ENCODE data around the gene MTX1. TPM values are rescaled to one million over a fixed set of nuclear protein-coding genes. Genes with fewer than 3 reads are reported as not detected.
A peak's percentile ranks its signal among the peaks of the same experiment; 100 is the strongest.
"Not testable (repeated sequence)": the region's sequence is repeated elsewhere in the genome, so short reads cannot be mapped to it uniquely, and the experiment has no call there.

Gene MTX1
- total RNA-seq, 2 donors from 2014 or later: 19.7 to 25.5 TPM

DNA sequence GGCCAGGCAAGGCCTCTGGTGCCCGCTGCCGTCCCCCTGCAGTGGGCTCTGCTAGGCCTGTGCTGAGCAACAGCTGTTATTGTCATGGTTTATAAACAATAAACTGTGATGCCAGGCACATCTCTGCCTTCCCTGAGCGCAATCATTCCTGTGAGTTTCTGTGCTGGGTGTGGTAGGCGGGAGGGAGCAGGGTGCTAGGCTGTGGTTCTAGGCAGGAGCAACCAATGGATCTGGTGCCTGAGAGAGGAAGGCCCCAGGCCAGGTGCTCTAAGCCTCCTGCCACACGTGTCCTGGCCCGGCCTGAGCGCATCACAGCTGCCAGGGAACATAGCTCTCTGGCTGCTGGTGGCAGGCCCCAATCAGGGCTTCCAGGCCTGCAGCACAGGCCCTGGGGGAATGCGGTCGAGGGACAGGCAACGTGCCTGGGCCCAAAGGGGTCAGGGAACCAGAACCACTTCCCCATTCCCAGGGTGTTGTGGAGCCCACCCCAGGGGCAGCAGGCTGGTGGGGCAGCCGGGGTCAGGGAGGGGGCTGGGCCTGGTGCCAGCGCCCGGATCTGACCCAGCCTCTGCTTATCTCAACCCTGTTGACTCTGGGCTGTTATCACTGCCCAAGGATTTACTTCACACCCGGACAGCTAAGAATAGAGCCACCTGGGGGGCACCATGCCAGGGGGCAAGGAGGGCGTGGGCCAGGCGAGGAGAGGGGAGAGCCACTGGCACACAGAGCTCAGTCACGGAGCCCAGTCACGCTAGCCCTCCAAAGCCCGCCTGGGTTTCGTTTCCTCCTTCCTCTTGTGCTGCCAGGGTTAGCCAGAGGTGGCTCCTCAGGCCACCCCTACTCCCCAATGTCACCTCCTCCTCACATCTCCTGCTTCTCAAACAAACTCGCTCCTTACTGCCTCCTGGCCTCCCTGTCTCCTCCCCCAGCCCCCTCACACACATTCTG is 23.4 kb upstream of the MTX1 start:
- ATAC-seq (peak; percentile 59 to 62), DNase-seq (peak; percentile 55)
- intact Hi-C loops (cut with DNase I): no loop called here

- DNase-seq: peak; percentile 10
- no peak for ATAC-seq
- intact Hi-C loops (cut with DNase I): no loop called here
These were observed 22.8 kb upstream of the MTX1 start for GRCh38 chr1:155185783-155186066.

DNA sequence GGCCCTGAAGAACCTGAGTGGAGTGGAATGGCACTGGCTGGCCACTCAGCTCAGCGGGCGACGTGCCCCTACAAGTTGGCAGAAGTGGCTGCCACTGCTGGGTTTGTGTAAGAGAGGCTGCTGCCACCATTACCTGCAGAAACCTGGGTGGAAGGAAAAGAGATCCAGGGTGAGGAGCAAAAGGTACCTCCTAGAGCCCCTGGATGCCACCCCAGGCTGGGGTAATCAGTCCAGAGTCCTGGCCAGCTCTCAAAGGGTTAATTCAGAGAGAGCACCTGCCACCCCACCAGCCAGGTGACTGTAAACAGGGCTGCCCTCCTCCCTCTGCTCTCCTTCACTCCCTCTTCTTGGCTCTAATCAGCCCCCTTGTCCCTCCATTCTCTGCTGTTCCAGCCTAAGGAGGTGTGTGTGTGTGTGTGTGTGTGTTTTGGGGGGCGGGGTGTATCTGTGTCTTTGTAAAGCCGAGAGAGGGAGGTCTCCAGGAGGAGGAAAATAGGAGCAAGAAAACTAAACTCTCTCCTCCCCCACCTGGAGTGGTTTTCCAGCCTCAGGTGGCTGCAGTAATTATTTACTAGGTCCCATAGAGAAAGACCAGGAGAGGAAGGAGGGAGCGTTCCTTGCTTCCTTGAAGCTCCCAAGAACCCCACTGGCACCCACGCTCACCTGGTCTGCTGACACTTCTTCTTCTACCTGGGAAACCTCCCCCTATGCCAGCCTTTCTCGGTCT is 22.3 kb upstream of the MTX1 start:
- ATAC-seq (no peak), DNase-seq (no peak)
- intact Hi-C loops (cut with DNase I): no loop called here

DNA sequence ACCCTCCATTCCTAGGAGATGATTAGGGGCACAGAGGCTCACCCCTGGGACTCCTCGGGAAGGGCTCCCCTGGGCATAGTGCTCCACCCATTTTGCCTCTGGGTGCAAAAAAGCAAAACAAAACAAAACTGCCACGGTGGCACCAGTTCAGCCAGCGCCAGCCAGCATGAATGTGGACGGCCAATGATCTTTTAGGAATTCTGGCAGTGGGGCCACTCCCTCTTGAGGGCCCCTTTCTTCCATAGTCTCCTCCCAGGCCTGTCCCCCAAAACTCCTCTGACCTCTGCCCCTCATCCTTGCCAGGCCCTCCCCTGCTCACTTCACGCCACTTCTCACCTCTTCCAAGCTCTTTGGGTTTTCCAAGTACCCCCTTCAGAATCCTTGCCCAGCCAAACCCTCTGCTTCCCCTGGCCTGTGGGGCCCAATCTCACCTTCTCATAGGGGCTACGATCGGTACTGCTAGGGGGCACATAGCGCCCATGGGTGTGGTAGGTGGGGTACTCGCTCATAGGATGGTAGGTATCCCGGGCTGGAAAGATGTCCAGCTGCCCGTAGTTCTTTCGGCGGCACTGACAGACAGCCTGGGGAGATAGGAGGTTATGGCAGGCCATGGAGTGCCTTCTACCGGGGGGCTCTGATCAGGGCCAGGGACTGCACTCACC is 21.6 kb upstream of the MTX1 start:
- no peak for ATAC-seq
- peak; percentile 15 for DNase-seq
- intact Hi-C loops (cut with DNase I): no loop called here

DNA sequence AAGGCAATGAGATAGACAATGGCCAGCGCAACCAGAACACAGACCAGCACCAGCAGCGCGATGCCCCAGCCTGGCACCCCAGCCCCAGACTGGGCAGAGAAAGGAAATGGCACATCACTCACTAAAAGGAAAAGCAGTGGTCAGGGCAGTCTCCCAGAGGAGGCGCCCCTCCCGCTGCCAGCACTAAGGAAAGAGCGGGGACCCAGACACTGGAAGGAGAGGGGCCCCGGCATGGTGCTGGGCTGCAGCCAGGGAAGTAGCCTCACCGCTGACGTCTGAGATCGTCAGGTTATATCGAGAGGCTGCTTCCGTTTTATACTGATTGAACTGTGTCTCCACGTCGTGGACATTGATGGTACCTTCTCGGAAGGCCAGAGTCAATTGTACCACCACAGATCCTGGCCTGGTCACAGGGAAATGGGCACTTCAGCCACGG is 21.0 kb upstream of the MTX1 start:
- intact Hi-C loops (cut with DNase I): no loop called here
- peak; percentile 13 for DNase-seq
- no peak for ATAC-seq

GRCh38 chr1:155188268-155188667 is 20.2 kb upstream of the MTX1 start:
- no peak for ATAC-seq
- peak; percentile 13 for DNase-seq
- intact Hi-C loops (cut with DNase I): no loop called here

- peak; percentile 15 for DNase-seq
- intact Hi-C loops (cut with DNase I); ATAC-seq: not testable (repeated sequence)
These were observed 18.6 kb upstream of the MTX1 start for GRCh38 chr1:155189926-155190325.

DNA sequence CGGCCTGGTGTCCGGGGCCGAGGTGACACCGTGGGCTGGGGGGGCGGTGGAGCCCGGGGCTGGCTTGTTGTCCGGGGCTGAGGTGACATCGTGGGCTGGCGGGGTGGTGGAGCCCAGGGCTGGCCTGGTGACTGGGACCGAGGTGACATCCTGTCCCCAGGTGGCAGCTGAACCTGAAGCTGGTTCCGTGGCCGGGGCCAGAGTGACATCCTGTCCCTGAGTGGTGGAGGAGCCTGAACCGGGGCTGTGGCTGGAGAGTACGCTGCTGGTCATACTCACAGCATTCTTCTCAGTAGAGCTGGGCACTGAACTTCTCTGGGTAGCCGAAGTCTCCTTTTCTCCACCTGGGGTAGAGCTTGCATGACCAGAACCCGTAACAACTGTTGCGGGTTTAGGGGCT is 16.6 kb upstream of the MTX1 start:
- DNase-seq (peak; percentile 30), ATAC-seq (no peak)
- intact Hi-C loops (cut with DNase I): no loop called here

DNA sequence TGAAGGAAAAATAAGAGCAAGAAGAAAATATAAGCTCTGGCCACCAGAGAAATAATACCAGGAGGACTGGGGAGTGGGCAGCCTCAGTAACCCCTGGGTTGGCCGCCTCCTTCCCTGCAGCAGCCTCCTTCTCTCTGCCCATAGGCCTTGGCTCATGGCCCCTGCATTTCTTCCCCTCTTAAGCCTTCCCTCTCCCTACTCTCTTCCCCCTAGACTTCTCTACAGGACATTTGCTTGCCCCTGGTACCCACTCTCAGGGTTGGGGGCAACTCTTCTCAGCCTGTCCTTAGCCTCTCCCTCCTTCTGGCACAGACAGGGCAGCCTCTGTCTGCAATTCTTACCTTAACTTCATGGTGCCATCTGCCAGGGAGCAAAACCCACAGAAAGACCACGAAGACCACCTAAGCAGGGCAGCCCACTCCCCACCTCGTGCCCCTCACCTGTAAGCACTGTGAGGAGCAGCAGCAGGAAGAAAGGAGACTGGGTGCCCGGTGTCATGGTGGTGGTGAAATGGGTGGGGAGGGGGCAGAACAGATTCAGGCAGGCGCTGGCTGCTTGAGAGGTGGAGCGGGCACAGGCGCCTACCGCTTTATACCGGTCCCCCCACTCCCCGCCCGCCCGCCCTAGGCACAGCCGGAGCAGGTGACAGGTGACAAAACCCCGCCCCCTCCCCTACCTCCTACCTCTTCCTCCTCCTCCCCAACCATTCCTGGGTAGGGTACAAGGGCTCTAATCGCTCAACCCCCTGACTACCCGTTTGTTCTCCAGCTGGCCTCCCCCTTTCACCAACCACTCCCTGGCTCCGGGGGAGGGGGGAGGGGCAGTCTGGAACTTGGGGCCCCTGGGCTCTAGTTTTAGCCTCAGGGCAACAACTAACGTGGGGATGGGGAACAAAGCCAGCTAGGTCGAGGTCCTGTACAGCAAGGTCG is 15.9 kb upstream of the MTX1 start:
- ATAC-seq (peak in 1 of 2 donors; percentile 5), DNase-seq (peak; percentile 18)
- intact Hi-C loops (cut with DNase I): no loop called here

- ATAC-seq (peak; percentile 86 to 87), DNase-seq (peak; percentile 94)
- intact Hi-C loops (cut with DNase I): no loop called here
These were observed 15.1 kb upstream of the MTX1 start for GRCh38 chr1:155193275-155193990.

- intact Hi-C loops (cut with DNase I); ATAC-seq: not testable (repeated sequence)
These were observed 14.6 kb upstream of the MTX1 start for GRCh38 chr1:155193991-155194240.

GRCh38 chr1:155195201-155196102 is 13.0 kb upstream of the MTX1 start:
- ATAC-seq (no peak), DNase-seq (peak; percentile 10)
- intact Hi-C loops (cut with DNase I): no loop called here

More at GRCh38 chr1:155193991-155194240, 14.6 kb upstream of the MTX1 start:
- DNase-seq: not testable (repeated sequence)

- ATAC-seq: no peak
- intact Hi-C loops (cut with DNase I): no loop called here
- peak; percentile 24 for DNase-seq
These were observed 12.2 kb upstream of the MTX1 start for GRCh38 chr1:155196103-155196892.

DNA sequence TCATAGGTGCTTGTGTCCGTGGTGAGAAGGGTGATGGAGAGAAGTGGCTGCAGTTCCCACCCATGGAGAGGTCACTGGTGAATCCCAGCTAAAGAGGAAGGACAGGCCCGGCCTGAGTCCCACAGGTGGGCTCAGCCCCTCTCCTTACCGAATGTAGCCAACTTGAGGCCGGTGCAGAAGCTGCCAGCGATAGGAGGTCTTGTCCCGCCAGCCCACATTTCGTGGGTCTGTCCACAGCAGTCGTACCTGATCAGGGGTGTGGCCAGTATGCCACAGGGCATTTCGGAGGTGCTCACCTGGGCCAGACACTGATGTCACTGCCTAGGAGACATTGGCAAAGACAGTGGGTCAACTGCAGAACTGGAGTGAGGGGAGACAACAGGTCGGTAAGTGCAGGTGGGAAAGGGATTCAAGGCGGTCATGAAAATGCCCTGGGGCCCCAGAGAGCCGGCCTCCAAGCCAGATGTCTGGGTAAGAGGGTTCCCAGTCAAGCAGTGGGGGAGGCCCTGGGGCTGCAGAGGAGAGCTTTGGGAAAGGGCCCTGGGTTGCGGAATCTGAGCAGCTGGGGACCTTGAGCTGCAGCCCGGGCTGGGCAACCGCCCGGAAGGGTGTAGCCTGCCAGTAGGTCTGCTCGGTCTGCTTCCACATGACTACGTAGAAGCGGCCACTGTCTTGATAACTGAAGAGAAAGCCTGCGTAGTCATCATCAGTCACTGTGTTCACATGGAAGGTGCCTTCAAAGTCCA is 11.4 kb upstream of the MTX1 start:
- no peak for ATAC-seq
- intact Hi-C loops (cut with DNase I): no loop called here
- peak; percentile 59 for DNase-seq

- intact Hi-C loops (cut with DNase I): no loop called here
- DNase-seq (peak; percentile 22), ATAC-seq (no peak)
These were observed 10.5 kb upstream of the MTX1 start for GRCh38 chr1:155197901-155198546.

DNA sequence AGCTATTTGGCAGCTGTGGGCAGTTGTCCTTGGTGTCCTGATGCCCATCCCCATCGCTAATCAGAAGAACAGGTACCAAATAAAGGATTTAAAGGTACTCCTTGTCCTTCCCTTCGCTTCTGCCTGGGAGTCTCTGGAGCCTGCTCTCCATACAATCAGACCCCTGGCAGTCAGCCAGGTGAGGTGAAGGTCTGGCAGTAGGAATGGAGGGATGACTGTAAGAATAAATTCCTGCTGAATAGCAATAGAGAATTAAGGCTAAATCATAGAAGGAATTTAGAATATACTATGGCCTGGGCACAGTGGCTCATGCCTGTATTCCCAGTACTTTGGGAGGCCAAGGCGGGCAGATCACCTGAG is 10.0 kb upstream of the MTX1 start:
- intact Hi-C loops (cut with DNase I): no loop called here
- no peak for DNase-seq
- no peak for ATAC-seq

Measured in left cardiac atrium (tissue), 4 donors.